ENCODE measurements around the gene MLXIP. TPM values are rescaled to one million over a fixed set of nuclear protein-coding genes. Genes with fewer than 3 reads are reported as not detected.

MLXIP gene
- total and polyA plus RNA-seq, 2 of the 13 experiments (the other 11 are each of a cell fraction or from before 2014, with no cell fraction given): 5.3 to 6.7 TPM

GRCh38 chr12:122064025-122064777 lies 14.4 kb upstream of the MLXIP start (continued):
- no peak for TF ChIP-seq REST (IDR thresholded peaks at IDR 0.05; ENCODE audit: borderline replicate concordance in 1 of 2, low read depth in 1 of 2, low read length in 2 of 2)
- TF ChIP-seq HCFC1 (IDR thresholded peaks at IDR 0.05; ENCODE audit: low read depth, low read length): no peak
- TF ChIP-seq, protein P1, sequence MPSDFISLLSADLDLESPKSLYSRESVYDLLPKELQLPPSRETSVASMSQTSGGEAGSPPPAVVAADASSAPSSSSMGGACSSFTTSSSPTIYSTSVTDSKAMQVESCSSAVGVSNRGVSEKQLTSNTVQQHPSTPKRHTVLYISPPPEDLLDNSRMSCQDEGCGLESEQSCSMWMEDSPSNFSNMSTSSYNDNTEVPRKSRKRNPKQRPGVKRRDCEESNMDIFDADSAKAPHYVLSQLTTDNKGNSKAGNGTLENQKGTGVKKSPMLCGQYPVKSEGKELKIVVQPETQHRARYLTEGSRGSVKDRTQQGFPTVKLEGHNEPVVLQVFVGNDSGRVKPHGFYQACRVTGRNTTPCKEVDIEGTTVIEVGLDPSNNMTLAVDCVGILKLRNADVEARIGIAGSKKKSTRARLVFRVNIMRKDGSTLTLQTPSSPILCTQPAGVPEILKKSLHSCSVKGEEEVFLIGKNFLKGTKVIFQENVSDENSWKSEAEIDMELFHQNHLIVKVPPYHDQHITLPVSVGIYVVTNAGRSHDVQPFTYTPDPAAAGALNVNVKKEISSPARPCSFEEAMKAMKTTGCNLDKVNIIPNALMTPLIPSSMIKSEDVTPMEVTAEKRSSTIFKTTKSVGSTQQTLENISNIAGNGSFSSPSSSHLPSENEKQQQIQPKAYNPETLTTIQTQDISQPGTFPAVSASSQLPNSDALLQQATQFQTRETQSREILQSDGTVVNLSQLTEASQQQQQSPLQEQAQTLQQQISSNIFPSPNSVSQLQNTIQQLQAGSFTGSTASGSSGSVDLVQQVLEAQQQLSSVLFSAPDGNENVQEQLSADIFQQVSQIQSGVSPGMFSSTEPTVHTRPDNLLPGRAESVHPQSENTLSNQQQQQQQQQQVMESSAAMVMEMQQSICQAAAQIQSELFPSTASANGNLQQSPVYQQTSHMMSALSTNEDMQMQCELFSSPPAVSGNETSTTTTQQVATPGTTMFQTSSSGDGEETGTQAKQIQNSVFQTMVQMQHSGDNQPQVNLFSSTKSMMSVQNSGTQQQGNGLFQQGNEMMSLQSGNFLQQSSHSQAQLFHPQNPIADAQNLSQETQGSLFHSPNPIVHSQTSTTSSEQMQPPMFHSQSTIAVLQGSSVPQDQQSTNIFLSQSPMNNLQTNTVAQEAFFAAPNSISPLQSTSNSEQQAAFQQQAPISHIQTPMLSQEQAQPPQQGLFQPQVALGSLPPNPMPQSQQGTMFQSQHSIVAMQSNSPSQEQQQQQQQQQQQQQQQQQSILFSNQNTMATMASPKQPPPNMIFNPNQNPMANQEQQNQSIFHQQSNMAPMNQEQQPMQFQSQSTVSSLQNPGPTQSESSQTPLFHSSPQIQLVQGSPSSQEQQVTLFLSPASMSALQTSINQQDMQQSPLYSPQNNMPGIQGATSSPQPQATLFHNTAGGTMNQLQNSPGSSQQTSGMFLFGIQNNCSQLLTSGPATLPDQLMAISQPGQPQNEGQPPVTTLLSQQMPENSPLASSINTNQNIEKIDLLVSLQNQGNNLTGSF (CRISPR knock-in tag; IDR thresholded peaks at IDR 0.05): no peak; the same call in 1 of the 2 replicates
- no peak for TF ChIP-seq PAX8 (CRISPR knock-in tag; IDR thresholded peaks at IDR 0.05; ENCODE audit: borderline replicate concordance)
- no peak for TF ChIP-seq ZSCAN30 (CRISPR knock-in tag; IDR thresholded peaks at IDR 0.05)
- TF ChIP-seq ZNF616 (CRISPR knock-in tag; IDR thresholded peaks at IDR 0.05; ENCODE audit: low read depth): peak; percentile 29; the same call in 1 of the 2 replicates
- 0 out of 2 replicates have a peak, but pooled peaks have one; percentile 60 for TF ChIP-seq ZNF530 (CRISPR knock-in tag; IDR thresholded peaks at IDR 0.05; ENCODE audit: low read depth)
- peak; percentile 39; the same call in 1 of the 2 replicates for TF ChIP-seq SOX5 (CRISPR knock-in tag; IDR thresholded peaks at IDR 0.05; ENCODE audit: borderline replicate concordance)
- no peak for TF ChIP-seq SRY (CRISPR knock-in tag; IDR thresholded peaks at IDR 0.05)
- no peak for TF ChIP-seq ZNF546 (CRISPR knock-in tag; conservative IDR thresholded peaks at IDR 0.05)
- 0 out of 2 replicates have a peak, but pooled peaks have one; percentile 6 for TF ChIP-seq ZNF557 (CRISPR knock-in tag; IDR thresholded peaks at IDR 0.05)
- TF ChIP-seq ZNF687 (CRISPR knock-in tag; IDR thresholded peaks at IDR 0.05): peak; percentile 96
- no peak for TF ChIP-seq ZSCAN21 (CRISPR knock-in tag; IDR thresholded peaks at IDR 0.05; ENCODE audit: borderline replicate concordance)
- TF ChIP-seq ATF5 (CRISPR knock-in tag; IDR thresholded peaks at IDR 0.05; ENCODE audit: low read depth): no peak
- TF ChIP-seq NR2F2 (IDR thresholded peaks at IDR 0.05; ENCODE audit: borderline replicate concordance, low read depth): no peak
